OCI-M1 (cell line): ENCODE measurements around the gene CACNB3.

Source experiments
- DNase-seq: peaks from one replicate; lab custom pipeline; 2025; lab: John Stamatoyannopoulos, UW

CACNB3 gene

GRCh38 chr12:48788854-48789775, 29.2 kb upstream of the CACNB3 start, which contains the start of gene ADCY6:
ADCY6 (minus strand) TSS chr12:48789089; CDS start chr12:48783434, 5,655 bp downstream.
- DNase-seq = peak; percentile 59

- DNase-seq = no peak
These were observed 28.4 kb upstream of the CACNB3 start for GRCh38 chr12:48789858-48790326.

DNA sequence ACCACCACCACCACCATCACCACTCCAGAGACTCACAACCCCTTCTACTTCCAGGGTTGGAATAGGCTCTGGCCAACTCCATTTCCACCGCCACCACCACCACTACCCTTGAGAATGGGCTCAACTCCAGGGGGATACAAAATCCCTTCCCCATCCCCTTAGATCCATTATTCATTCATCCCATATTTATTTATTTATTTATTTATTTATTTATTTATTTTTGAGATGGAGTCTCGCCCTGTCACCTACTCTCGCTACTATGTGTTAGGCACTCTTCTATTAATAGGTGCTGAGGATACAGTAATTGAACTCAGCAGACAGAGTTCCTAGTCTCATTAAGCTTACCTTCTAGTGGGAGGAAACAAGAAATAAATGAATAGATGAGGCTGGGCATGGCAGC, 24.6 kb upstream of the CACNB3 start:
- no peak for DNase-seq

GRCh38 chr12:48794870-48795269, 23.4 kb upstream of the CACNB3 start:
- peak; percentile 23 for DNase-seq

- DNase-seq = peak; percentile 83
These were observed 22.5 kb upstream of the CACNB3 start for GRCh38 chr12:48795550-48796455.

GRCh38 chr12:48796976-48797375, 21.3 kb upstream of the CACNB3 start:
- DNase-seq = no peak

- DNase-seq = no peak
These were observed 17.8 kb upstream of the CACNB3 start for GRCh38 chr12:48800457-48800856.

- no peak for DNase-seq
These were observed 17.3 kb upstream of the CACNB3 start for GRCh38 chr12:48800971-48801370.

DNA sequence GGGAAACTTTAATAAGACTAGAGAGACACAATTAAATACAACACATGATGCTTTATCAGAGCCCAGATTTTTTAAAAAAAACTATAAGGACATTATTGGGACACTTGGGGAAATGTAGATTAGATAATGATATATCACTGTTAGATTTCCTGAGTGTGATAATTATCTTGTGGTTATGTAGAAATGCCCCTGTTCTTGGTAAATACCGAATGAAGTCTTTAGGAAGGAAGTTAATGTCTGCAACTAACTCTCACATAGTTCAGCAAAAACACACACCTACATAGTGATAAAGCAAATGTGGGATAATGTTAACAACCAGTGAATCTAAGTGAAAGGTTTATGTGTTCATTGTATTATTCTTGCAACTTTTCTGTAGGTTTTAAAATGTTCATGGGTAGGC, 14.6 kb upstream of the CACNB3 start:
- no peak for DNase-seq

DNA sequence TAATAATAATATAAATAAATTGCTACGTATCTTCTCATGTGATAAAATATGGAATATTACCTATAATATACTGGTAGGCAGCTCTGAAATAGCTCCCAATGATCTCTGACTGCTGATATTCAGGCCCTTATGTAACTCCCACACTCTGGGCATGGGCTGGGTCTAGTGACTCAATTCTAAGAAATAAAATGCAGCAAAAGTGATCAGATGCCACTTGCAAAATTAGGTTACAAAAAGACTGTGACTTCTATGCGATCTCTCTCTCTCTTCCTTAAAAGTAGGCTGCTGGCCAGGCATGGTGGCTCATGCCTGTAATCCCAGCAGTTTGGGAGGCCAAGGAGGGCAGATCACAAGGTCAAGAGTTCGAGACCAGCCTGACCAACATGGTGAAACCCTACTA, 10.3 kb upstream of the CACNB3 start:
- no peak for DNase-seq

DNA sequence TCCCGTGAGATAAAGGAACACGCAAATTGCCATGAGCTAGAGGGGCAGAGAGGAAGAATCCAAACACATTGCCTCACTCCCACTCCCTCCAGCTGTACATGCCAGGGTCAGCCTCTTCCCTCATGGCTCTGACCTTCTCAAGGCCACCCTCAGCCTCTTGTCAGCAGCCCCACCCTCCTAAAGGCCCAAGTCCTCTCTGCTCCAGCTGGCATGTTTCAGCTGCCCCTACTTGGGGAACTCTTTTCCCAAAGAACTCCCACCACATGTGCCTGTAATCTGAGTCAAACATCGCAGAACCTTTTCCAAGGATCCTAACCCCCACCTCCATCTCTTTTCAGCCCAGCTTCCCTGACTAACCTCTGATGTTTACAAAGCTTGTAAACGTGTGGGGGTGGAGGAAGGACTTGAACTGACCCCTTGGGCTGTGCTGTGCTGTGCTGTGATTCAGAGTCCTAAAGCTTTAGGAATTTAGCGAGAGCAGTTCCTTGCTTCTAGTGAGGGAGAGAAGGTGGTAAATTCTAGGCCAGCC, 7.3 kb upstream of the CACNB3 start:
- DNase-seq = no peak

DNA sequence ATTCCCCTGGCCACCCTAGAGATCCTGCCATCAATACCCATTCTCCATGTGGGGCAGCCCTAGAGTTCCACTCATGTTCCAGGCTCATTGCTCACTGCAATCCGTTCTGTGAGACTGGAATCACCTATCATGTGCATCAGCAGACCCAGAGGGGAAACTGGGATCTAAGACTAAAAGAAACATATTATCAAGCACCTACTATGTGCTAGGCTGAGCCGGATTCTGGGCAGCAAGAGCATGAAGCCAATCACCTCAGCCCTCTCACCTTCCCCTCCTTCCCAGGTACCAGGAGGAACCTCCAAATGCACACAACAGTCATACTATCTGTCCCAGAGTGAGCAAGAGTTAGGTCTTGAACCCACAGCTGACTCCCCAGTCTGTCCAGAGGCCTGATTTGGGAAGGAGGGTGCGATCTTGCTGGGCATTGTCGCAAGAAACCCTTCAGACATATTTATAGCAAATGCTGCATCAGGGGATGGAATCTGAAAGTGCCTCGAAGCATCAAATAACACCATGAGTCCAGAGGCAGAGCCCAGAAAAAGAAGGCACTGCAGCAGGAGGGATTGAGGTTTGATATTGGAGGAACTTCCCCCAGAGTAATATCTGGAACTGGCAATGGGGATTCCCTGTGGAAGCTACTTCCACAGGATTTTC, 6.7 kb upstream of the CACNB3 start:
- no peak for DNase-seq

- DNase-seq = no peak
These were observed 5.9 kb upstream of the CACNB3 start for GRCh38 chr12:48812389-48812788.

- DNase-seq = no peak
These were observed 4.6 kb upstream of the CACNB3 start for GRCh38 chr12:48813465-48814261.

- DNase-seq = peak; percentile 91
These were observed 3.8 kb upstream of the CACNB3 start for GRCh38 chr12:48814262-48815125.

- peak; percentile 88 for DNase-seq
These were observed 2.9 kb upstream of the CACNB3 start for GRCh38 chr12:48815126-48816110.

DNA sequence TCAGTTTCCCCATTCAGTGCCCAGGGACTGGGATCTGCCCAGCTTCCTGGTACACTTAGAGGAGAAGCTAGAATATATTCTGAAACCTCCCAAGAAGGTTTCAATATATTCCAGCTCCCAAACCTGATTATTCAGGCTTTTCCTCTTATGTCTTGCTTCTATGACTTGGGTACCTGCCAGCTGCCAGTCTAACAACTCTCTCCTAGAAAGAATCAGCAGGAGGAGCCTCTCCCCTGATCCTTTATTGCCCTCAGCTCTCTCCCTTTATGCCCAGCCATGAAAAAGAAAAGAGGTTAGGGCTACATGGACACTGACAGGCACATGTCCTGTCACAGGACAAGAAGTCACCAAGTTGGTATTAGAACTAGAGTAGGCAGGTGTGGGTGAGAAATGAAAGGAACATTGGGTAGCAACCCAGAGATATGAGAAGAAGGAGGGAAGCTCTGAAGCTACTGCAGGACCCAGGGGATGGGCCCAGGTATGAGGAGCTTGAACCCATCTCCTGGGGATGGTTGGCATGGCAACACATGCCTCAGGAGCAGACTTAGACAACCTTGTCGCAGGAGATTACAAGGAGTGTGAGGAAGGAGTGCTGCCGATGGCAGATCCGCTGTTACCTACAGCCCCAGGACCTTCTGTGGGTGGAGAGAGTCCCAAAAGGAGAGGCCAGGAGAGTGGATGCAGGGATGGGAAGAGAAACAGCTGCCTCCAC, 2.0 kb upstream of the CACNB3 start:
- no peak for DNase-seq
